ENCODE measurements around the gene ANO6. TPM values are rescaled to one million over a fixed set of nuclear protein-coding genes. Genes with fewer than 3 reads are reported as not detected.

ANO6 gene
- total and polyA plus RNA-seq, 2 donors (not counting 1 experiment from before 2014, with no cell fraction given) = 6.6 to 19.5 TPM

DNA sequence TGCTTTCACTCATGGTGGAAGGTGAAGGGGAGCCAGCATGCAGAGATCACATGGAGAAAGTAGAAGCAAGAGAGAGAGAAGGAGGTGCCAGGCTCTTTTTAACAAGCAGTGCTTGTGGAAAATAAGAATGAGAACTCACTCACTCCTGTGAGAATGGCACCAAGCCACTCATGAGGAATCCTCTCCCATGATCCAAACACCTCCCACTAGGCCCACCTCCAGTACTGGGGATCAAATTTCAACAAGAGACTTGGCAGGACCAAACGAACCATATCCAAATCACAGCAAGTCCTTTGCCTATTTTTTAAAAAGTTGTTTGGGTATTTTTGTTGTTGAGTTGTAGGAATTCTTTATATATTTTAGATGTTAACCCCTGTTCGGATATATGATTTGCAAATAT is 267.7 kb downstream of the ANO6 start:
- WGBS (ENCODE audit: insufficient coverage) = no CpG with 5 or more reads among the region's 2 CpGs
- Histone ChIP-seq H2AFZ (ENCODE audit: insufficient read depth, low read depth, low read length, poor library complexity, severe bottlenecking) (no peak overlapping the region), H3K9me3 (ENCODE audit: control extremely low read depth in 1 of 3, control insufficient read depth in 2 of 3, insufficient read depth in 1 of 3, low read length in 2 of 3) (peaks cover 0 to 3% (median 1%) of the 10 kb centered on the region in 3 donors), H3K27ac (ENCODE audit: low read length in 2 of 2) (no peak overlapping the region), H3K4me2 (replicated peaks; ENCODE audit: low read depth, low read length, poor library complexity, severe bottlenecking) (no peak overlapping the region), H3K36me3 (replicated peaks in 1 of 2; ENCODE audit: control extremely low read depth in 1 of 2, control insufficient read depth in 1 of 2, extremely low read depth in 1 of 2, insufficient read depth in 2 of 2, low read length in 1 of 2) (no peaks in the 10 kb centered on the region), H3K4me1 (ENCODE audit: control insufficient read depth in 2 of 2, insufficient read depth in 2 of 2, low read length in 2 of 2) (no peaks in the 10 kb centered on the region), H3K9ac (ENCODE audit: low read length) (no peak overlapping the region), H3K27me3 (replicated peaks in 1 of 4; ENCODE audit: control extremely low read depth in 1 of 4, control insufficient read depth in 3 of 4, insufficient read depth in 4 of 4, low read length in 3 of 4) (no peaks in the 10 kb centered on the region), H4K20me1 (ENCODE audit: control insufficient read depth, insufficient read depth, low read length, poor library complexity, severe bottlenecking) (no peaks in the 10 kb centered on the region), H3K4me3 (ENCODE audit: control extremely low read depth in 1 of 5, extremely low read depth in 1 of 5, insufficient read depth in 1 of 5, low read depth in 2 of 5, low read length in 4 of 5) (no peak overlapping the region), H3K79me2 (ENCODE audit: control insufficient read depth, insufficient read depth, low read length) (no peaks in the 10 kb centered on the region)
- H3K9me3 Mint-ChIP-seq (ENCODE audit: insufficient read depth) = peaks cover 4% of the 10 kb centered on the region
- ChIA-PET POLR2A (no interaction called here), CTCF (no interaction called here)
- no peaks in the 10 kb centered on the region for H3K27me3 Mint-ChIP-seq
- ATAC-seq (ENCODE audit: low read depth) (no peak), DNase-seq (no peak)
- no peak overlapping the region for H3K27ac Mint-ChIP-seq
- TF ChIP-seq CTCF (IDR thresholded peaks at IDR 0.05) = no peak
- TF ChIP-seq EZH2 (IDR thresholded peaks at IDR 0.05; ENCODE audit: borderline replicate concordance, insufficient read depth, low read depth, low read length, poor library complexity, severe bottlenecking) = no peak
- intact Hi-C loops (cut with micrococcal nuclease) = no loop called here
- H3K4me1 Mint-ChIP-seq = no peaks in the 10 kb centered on the region
- no peak overlapping the region for H3K4me3 Mint-ChIP-seq

Small RNA genes within 50 kb of the gene (small RNA-seq; reads per million reads assigned to genes)
- not detected for gene AC009248.2 (ENCODE audit: insufficient read length, low read depth, low replicate concordance)

Other genes starting within 250 kb of the ANO6 start
- not detected in 2 replicates for gene DBX2, start 165.0 kb upstream of the ANO6 start, total RNA-seq
- not detected in 2 replicates for gene DBX2, start 165.0 kb upstream of the ANO6 start, polyA plus RNA-seq

All from B cell (primary cell).